Measurements from ENCODE around the gene SMAD5.

SMAD5 gene

GRCh38 chr5:136155761-136156160 lies 23.1 kb downstream of the SMAD5 start:
- peak; percentile 63 for DNase-seq (ENCODE audit: low read depth)

GRCh38 chr5:136157514-136157913 lies 24.9 kb downstream of the SMAD5 start:
- DNase-seq (ENCODE audit: low read depth) = no peak

DNA sequence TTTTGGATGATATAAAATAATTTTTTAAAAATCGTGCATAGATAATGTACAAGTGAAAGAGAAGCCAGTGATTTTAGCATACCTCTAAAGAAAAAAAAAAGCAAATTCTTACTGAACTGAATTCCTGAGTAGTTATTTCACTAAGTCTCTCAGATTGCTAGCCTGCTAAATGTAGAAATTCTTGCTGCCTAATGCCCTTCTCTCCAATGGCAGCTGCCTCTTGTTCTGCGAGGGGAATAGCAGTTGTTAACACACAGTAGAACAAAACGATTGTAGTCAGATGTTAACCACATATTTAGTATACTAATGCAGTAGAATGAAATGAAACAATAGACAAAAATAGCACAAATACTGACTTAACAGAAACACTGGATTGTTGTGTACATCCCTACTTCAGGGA lies 26.8 kb downstream of the SMAD5 start:
- DNase-seq (ENCODE audit: low read depth) = peak; percentile 34

GRCh38 chr5:136162008-136162407 lies 29.4 kb downstream of the SMAD5 start:
- no peak for DNase-seq (ENCODE audit: low read depth)

DNA sequence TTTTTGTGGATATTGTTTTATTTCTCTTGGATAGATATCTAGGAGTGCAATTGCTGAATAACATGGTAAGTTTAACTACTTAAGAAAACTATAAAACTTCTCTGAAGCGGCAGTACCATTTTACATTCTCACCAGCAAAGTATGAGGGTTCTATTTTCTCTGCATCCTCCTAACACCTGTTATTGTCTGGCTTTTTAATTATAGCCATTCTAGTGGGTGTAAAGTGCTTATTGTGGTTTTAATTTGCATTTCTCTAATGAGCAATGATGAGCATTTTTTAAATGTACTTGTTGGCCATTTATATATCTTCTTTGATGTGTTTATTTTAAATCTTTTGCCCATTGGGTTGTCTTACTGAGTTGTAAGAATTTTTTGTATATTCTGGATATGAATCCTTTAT lies 31.6 kb downstream of the SMAD5 start:
- DNase-seq (ENCODE audit: low read depth) = no peak

GRCh38 chr5:136166909-136167308 lies 34.3 kb downstream of the SMAD5 start:
- no peak for DNase-seq (ENCODE audit: low read depth)

DNA sequence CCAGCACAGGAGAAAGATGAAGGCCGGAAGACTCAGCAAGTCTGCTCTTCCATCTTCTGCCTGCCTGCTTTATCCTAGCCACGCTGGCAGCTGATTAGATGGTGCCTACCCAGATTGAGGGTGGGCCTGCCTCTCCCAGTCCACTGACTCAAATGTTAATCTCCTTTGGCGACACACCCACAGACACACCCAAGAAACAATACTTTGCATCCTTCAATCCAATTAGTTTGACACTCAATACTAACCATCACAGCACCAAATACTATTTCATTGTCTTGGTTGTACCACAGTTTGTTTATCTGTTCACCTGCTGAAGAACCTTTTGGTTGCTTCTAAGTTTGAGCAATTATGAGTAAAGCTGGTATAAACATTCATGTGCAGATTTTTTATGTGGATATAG lies 36.6 kb downstream of the SMAD5 start:
- DNase-seq (ENCODE audit: low read depth) = no peak

- DNase-seq (ENCODE audit: low read depth) = peak; percentile 71
These were observed 41.5 kb downstream of the SMAD5 start for GRCh38 chr5:136174021-136174659.

GRCh38 chr5:136182618-136183017 lies 50.0 kb downstream of the SMAD5 start:
- DNase-seq (ENCODE audit: low read depth) = peak; percentile 72

GRCh38 chr5:136185974-136186665 lies 53.5 kb downstream of the SMAD5 start:
- DNase-seq (ENCODE audit: low read depth) = no peak

DNA sequence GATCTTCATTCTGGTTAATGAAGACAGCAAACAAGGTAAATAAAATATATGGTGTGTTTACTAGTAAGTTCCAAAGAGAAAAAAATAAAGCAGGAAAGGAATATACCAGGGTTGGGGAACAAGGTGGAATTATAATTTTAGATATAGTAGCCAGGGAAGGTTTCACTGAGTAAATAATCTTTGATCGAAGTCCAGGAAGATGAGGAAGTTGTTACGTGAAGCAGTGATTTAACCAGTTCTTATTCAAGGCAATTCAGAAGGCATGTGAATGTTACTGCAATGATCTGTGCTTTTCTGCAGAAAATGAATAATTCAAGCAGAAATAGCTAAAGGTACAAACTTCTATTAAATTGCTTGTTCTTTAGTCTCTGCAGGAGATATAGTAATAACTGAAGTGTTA lies 54.2 kb downstream of the SMAD5 start:
- DNase-seq (ENCODE audit: low read depth) = no peak

- no peak for DNase-seq (ENCODE audit: low read depth)
These were observed 56.2 kb downstream of the SMAD5 start for GRCh38 chr5:136188859-136189258.

- DNase-seq (ENCODE audit: low read depth) = no peak
These were observed 57.6 kb downstream of the SMAD5 start for GRCh38 chr5:136190091-136190720.

DNA sequence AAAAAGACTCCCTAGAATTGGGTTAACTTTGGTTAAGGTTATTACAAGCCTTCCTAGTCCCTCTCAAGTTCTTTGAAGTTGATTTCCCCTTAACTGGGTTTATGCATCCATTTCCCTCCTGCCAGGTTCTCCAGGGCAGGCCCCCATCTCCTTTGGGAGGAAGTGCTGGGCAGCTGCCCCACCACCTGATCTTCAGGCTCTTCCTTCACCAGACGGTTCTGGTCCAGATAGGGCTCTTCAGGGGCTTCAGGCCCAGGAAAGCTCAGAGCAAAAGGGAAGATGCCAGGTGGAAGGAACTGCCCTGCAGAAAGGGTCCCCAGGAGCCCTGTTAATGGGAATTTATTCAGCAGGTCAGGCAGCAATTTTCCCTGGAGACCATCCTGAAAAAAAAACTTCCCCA lies 58.3 kb downstream of the SMAD5 start:
- no peak for DNase-seq (ENCODE audit: low read depth)

DNA sequence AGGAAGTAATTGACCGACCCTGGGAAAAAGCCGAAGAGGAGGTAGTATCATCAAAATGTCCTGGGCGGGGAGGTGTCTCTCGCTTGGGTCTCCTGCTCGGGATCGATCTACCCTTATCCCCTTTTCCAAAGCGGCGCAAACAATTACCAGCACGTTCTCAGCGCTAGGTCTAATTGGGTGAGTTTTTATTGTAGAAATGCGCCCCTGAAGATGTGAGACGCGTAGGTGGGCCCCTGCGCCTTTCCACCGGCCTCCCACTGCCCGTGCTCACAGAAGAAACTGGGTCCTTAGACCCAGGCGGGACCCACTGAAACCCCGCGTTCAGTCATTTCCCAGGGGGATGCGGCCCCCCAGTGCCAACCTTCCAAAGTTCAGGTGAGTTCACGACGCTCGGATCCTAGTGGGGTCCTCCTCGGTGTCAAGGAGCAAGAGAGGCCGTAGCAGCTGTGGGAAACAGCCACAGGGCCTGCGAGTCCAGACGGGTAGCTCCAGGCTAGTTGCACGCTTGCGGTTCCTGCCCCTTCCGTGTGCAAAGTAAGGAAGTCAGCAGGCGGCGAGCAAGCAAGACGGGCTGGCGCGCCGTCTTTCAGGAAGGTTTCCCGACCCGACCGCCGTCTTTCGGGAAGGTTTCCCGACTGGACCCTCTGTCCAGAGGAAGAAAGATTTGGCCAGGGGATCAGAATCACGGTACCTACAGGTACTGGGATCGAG lies 58.8 kb downstream of the SMAD5 start:
- peak; percentile 50 for DNase-seq (ENCODE audit: low read depth)

DNA sequence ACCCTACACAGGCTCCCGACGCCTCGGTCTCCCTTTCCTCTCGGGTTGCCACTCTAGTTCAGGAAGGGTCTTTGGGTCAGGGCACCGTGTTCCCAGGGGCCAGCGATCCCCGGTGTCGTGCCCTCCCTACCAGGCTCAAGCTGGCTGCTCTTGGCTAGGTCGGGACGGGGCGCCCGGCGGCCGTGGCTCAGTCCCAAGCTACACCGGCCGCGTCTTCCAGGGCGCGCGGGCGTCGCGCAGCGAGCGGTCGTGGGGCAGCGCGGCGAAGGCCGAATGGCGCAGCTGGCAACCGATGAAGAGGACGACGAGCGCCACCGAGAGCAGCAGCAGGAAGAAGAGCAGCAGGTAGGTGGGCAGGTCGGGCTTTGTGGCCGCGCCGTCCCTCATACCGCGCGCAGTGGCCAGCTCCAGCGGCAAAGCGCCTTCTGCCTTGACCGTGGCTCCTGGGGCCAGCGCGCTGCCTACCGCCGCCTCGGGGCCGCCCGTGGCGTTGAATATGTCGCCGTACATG lies 59.4 kb downstream of the SMAD5 start:
- peak; percentile 25 for DNase-seq (ENCODE audit: low read depth)

- no peak for DNase-seq (ENCODE audit: low read depth)
These were observed 60.1 kb downstream of the SMAD5 start, which contains the start of gene SMIM32 for GRCh38 chr5:136192526-136193321. Gene SMIM32, minus strand, starts transcription at chr5:136193162. Its CDS starts 638 bp downstream, at chr5:136192524.

DNA sequence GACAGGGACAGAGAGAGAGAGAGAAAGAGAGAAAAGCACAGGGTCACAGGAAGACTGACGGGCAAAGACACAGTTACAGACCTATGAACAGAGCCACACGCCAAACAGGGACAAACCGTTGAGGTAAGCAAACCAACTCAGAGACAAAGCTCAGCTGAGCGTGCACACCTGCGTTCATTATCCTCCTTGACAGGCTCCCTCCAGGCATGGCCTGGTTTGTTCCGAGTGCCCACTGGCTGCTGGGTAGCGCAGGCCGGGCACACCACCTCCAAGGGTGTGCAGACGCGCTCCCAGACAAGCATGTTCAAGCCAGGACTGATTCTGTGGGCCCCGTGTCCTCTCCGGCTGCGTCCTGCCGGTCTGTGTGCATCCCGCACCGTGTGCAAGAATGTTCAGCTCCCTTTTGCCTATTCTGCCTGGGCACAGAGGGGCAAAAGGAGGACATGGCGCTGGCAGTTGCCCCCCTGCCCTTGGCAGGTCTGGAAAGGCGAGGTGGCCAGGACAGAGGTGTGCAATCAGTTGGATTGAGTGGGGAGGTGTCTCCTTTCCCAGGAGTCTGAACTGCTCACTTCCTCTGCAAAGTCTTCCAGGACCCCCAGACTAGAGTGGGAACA lies 60.8 kb downstream of the SMAD5 start:
- DNase-seq (ENCODE audit: low read depth) = no peak

DNA sequence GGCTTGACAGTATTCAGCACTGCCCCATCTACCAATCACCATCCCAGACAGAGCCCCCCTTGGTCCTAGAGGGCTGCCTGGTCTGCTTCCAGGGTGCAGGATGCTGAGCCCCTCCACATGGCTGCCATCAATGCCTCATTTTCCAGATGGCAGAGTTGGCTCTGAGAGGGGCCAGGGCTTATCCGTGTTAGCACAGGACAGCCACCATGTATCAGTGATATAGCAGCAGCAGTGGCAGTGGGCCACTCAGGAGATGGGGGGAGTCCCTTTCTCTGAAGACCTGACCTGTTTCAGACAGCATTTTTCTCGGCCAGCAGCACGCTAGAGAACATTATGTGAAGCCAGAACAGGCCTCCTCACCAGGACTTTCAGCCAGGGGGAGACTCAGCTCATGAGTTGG lies 61.9 kb downstream of the SMAD5 start:
- DNase-seq (ENCODE audit: low read depth) = no peak

DNA sequence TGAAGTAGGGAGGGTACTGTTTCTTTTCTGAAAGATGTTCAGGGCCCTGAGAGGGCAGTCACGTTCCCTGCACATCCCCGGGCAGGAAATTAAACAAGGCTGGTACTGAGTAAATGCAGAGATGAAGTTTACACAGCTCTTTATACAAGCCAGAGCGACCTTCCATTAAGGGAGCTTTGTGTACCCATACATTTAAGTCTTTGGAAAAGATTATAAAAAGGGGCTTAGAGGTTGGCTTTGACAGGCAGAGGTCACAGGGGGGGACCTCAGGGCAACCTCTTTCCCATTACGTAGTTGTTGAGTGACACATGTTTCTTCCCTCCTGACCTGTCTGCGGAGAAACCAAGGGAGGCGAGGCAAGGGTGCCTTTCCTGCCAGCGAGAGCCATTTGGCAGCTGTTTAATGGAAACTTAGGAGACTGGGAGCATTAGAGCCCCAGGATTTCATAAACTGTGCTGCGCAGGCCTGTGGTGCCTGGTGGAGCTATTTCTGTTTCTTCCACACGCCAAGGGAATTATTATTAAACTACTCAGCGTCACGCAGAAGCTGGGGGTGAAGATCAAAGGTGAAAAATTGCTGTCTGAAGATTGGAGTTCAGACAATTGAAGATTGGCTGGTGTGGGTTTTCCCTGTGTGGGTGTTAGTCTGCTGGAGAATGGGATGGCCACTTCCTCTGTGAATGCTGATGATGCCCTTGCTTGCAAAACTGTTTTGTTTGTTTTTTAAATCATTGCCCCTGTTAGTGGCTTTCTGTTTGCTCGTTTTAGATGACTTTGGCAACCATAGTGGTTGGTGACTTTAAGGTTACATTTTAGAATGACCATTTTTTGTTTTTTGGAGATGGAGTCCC lies 63.6 kb downstream of the SMAD5 start:
- DNase-seq (ENCODE audit: low read depth) = no peak

Data from iris pigment epithelial cell (primary cell).